ENCODE measurements around the gene TNIP1.

TNIP1 gene, protein sequence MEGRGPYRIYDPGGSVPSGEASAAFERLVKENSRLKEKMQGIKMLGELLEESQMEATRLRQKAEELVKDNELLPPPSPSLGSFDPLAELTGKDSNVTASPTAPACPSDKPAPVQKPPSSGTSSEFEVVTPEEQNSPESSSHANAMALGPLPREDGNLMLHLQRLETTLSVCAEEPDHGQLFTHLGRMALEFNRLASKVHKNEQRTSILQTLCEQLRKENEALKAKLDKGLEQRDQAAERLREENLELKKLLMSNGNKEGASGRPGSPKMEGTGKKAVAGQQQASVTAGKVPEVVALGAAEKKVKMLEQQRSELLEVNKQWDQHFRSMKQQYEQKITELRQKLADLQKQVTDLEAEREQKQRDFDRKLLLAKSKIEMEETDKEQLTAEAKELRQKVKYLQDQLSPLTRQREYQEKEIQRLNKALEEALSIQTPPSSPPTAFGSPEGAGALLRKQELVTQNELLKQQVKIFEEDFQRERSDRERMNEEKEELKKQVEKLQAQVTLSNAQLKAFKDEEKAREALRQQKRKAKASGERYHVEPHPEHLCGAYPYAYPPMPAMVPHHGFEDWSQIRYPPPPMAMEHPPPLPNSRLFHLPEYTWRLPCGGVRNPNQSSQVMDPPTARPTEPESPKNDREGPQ

GRCh38 chr5:151080613-151081430 lies at the start of gene TNIP1:
Gene TNIP1 (minus strand): TSS chr5:151081034. CDS start chr5:151065095, 15,939 bp downstream.
- H3K4me3 ChIP-seq (ENCODE audit: low read length), result peak within 1 kb of the TSS; percentile 42
- H3K4me1 ChIP-seq (ENCODE audit: control insufficient read depth, insufficient read depth, low read length), result peaks cover 58% of the 10 kb centered on the region
- H3K27me3 ChIP-seq (ENCODE audit: control insufficient read depth, insufficient read depth, low read length), result no peaks in the 10 kb centered on the region
- peak within 1 kb of the TSS; percentile 100 for H3K9ac ChIP-seq (ENCODE audit: low read length)
- no peaks in the 10 kb centered on the region for H3K9me3 ChIP-seq (ENCODE audit: control insufficient read depth, low read length)
- no peaks in the 10 kb centered on the region for H3K36me3 ChIP-seq (ENCODE audit: control insufficient read depth, insufficient read depth, low read length)

DNA sequence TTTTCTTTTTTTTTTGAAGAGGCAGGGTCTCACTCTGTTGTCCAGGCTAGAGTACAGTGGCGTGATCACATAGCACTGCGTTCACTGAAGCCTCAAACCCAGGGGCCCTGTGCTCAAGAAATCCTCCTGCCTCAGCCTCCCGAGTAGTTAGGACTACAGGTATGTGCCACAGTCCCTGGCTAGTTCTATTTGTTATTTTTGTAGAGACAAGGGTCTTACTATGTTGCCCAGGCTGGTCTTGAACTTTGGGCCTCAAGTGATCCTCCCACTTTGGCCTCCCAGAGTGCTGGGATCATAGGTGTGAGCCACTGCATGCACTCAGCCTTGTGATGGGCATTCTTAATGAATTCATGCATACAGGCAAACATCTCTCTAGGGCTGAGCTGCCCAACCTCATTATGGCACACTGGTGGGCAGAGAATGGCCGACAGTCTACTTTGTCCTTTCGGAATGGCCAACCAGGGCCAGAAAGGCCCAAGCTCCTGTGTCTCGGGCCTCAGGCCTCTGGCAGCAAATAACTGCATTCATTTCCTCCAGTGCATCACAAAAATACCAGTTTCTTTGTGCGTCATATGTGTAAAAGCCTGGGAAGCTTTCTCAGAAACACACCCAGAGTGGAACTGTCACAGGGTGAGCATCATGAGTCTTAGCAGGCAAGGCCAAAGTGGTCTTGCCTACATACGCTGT lies 49.5 kb upstream of the TNIP1 start:
- no peaks in the 10 kb centered on the region for H3K4me1 ChIP-seq (ENCODE audit: control insufficient read depth, insufficient read depth, low read length)
- no peak overlapping the region for H3K9ac ChIP-seq (ENCODE audit: low read length)
- H3K9me3 ChIP-seq (ENCODE audit: control insufficient read depth, low read length), result no peaks in the 10 kb centered on the region
- H3K4me3 ChIP-seq (ENCODE audit: low read length), result no peak overlapping the region
- peaks cover 6% of the 10 kb centered on the region for H3K36me3 ChIP-seq (ENCODE audit: control insufficient read depth, insufficient read depth, low read length)
- no peaks in the 10 kb centered on the region for H3K27me3 ChIP-seq (ENCODE audit: control insufficient read depth, insufficient read depth, low read length)

GRCh38 chr5:151128817-151129216 lies 48.0 kb upstream of the TNIP1 start:
- H3K36me3 ChIP-seq (ENCODE audit: control insufficient read depth, insufficient read depth, low read length), result peaks cover 6% of the 10 kb centered on the region
- no peak overlapping the region for H3K9ac ChIP-seq (ENCODE audit: low read length)
- no peak overlapping the region for H3K4me3 ChIP-seq (ENCODE audit: low read length)

GRCh38 chr5:151127926-151128325 lies 47.1 kb upstream of the TNIP1 start:
- H3K9me3 ChIP-seq (ENCODE audit: control insufficient read depth, low read length), result no peaks in the 10 kb centered on the region
- peaks cover 10% of the 10 kb centered on the region for H3K4me1 ChIP-seq (ENCODE audit: control insufficient read depth, insufficient read depth, low read length)
- H3K9ac ChIP-seq (ENCODE audit: low read length), result no peak overlapping the region
- H3K27me3 ChIP-seq (ENCODE audit: control insufficient read depth, insufficient read depth, low read length), result no peaks in the 10 kb centered on the region
- no peak overlapping the region for H3K4me3 ChIP-seq (ENCODE audit: low read length)
- peaks cover 6% of the 10 kb centered on the region for H3K36me3 ChIP-seq (ENCODE audit: control insufficient read depth, insufficient read depth, low read length)

More at GRCh38 chr5:151128817-151129216, 48.0 kb upstream of the TNIP1 start:
- no peaks in the 10 kb centered on the region for H3K27me3 ChIP-seq (ENCODE audit: control insufficient read depth, insufficient read depth, low read length)
- no peaks in the 10 kb centered on the region for H3K9me3 ChIP-seq (ENCODE audit: control insufficient read depth, low read length)
- H3K4me1 ChIP-seq (ENCODE audit: control insufficient read depth, insufficient read depth, low read length), result peaks cover 5% of the 10 kb centered on the region

GRCh38 chr5:151126199-151126645 lies 45.4 kb upstream of the TNIP1 start:
- peaks cover 10% of the 10 kb centered on the region for H3K4me1 ChIP-seq (ENCODE audit: control insufficient read depth, insufficient read depth, low read length)
- peaks cover 6% of the 10 kb centered on the region for H3K36me3 ChIP-seq (ENCODE audit: control insufficient read depth, insufficient read depth, low read length)
- H3K4me3 ChIP-seq (ENCODE audit: low read length), result no peak overlapping the region
- H3K27me3 ChIP-seq (ENCODE audit: control insufficient read depth, insufficient read depth, low read length), result no peaks in the 10 kb centered on the region
- no peak overlapping the region for H3K9ac ChIP-seq (ENCODE audit: low read length)
- no peaks in the 10 kb centered on the region for H3K9me3 ChIP-seq (ENCODE audit: control insufficient read depth, low read length)

GRCh38 chr5:151125421-151125820 lies 44.6 kb upstream of the TNIP1 start:
- Histone ChIP-seq H3K4me3 (ENCODE audit: low read length) (no peak overlapping the region), H3K27me3 (ENCODE audit: control insufficient read depth, insufficient read depth, low read length) (no peaks in the 10 kb centered on the region), H3K36me3 (ENCODE audit: control insufficient read depth, insufficient read depth, low read length) (peaks cover 6% of the 10 kb centered on the region), H3K9ac (ENCODE audit: low read length) (no peak overlapping the region), H3K4me1 (ENCODE audit: control insufficient read depth, insufficient read depth, low read length) (peaks cover 10% of the 10 kb centered on the region), H3K9me3 (ENCODE audit: control insufficient read depth, low read length) (no peaks in the 10 kb centered on the region)

GRCh38 chr5:151123897-151124751 lies 43.3 kb upstream of the TNIP1 start:
- H3K4me3 ChIP-seq (ENCODE audit: low read length), result no peak overlapping the region

DNA sequence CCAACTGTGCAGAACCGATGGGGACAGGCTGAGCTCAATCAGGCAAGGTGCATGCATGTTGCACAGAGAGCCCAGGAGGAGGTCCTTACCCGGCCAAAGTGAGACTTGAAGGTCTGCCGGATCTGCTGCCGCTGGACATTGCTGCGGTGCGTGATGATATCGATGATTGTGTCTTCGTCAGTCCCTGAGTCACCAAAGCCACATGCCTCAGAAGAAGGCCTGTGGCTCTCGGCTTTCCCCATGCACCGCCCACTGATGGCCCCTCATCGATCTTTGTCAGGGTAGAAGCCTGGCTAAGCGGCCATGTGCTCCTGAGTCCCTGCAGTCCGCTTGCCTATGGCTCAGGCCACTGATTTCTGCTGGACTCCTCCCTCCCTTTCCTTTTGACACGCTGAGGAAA lies 42.0 kb upstream of the TNIP1 start:
- Histone ChIP-seq H3K36me3 (ENCODE audit: control insufficient read depth, insufficient read depth, low read length) (peaks cover 5% of the 10 kb centered on the region), H3K4me1 (ENCODE audit: control insufficient read depth, insufficient read depth, low read length) (peaks cover 10% of the 10 kb centered on the region), H3K9ac (ENCODE audit: low read length) (no peak overlapping the region), H3K4me3 (ENCODE audit: low read length) (no peak overlapping the region), H3K27me3 (ENCODE audit: control insufficient read depth, insufficient read depth, low read length) (no peaks in the 10 kb centered on the region), H3K9me3 (ENCODE audit: control insufficient read depth, low read length) (no peaks in the 10 kb centered on the region)

More at GRCh38 chr5:151123897-151124751, 43.3 kb upstream of the TNIP1 start:
- Histone ChIP-seq H3K9me3 (ENCODE audit: control insufficient read depth, low read length) (no peaks in the 10 kb centered on the region), H3K36me3 (ENCODE audit: control insufficient read depth, insufficient read depth, low read length) (peaks cover 6% of the 10 kb centered on the region), H3K4me1 (ENCODE audit: control insufficient read depth, insufficient read depth, low read length) (peaks cover 10% of the 10 kb centered on the region), H3K27me3 (ENCODE audit: control insufficient read depth, insufficient read depth, low read length) (no peaks in the 10 kb centered on the region), H3K9ac (ENCODE audit: low read length) (no peak overlapping the region)

DNA sequence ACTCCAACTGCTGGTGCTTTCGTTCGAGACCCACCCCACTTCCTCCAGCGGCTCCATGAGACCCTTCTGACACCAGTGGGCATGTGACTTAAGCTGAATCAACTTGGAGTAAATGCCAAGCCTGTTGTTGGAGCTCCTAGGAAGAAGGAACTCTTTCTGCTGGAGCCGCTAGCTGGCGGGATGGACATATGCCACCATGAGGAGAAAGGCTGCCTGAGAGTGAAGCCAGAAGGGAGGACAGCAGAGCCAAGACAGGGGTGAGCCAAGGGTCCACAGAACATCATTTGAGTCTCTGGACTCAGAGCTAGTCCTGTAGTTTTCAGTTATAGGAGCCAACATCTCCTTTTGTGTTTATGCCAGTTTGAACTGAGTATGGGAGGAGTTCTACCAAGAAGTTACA lies 40.8 kb upstream of the TNIP1 start:
- no peak overlapping the region for H3K9ac ChIP-seq (ENCODE audit: low read length)
- H3K4me1 ChIP-seq (ENCODE audit: control insufficient read depth, insufficient read depth, low read length), result peaks cover 10% of the 10 kb centered on the region
- H3K9me3 ChIP-seq (ENCODE audit: control insufficient read depth, low read length), result no peaks in the 10 kb centered on the region
- no peaks in the 10 kb centered on the region for H3K36me3 ChIP-seq (ENCODE audit: control insufficient read depth, insufficient read depth, low read length)
- H3K4me3 ChIP-seq (ENCODE audit: low read length), result no peak overlapping the region
- H3K27me3 ChIP-seq (ENCODE audit: control insufficient read depth, insufficient read depth, low read length), result no peaks in the 10 kb centered on the region

- Histone ChIP-seq H3K9ac (ENCODE audit: low read length) (no peak overlapping the region), H3K4me1 (ENCODE audit: control insufficient read depth, insufficient read depth, low read length) (peaks cover 10% of the 10 kb centered on the region), H3K9me3 (ENCODE audit: control insufficient read depth, low read length) (no peaks in the 10 kb centered on the region), H3K27me3 (ENCODE audit: control insufficient read depth, insufficient read depth, low read length) (no peaks in the 10 kb centered on the region), H3K36me3 (ENCODE audit: control insufficient read depth, insufficient read depth, low read length) (no peaks in the 10 kb centered on the region), H3K4me3 (ENCODE audit: low read length) (no peak overlapping the region)
Observed at GRCh38 chr5:151121095-151121494, 40.3 kb upstream of the TNIP1 start.
